Smooth muscle cell (in vitro differentiated cells): ENCODE measurements around the gene SEMA6B. TPM values are rescaled to one million over a fixed set of nuclear protein-coding genes. Genes with fewer than 3 reads are reported as not detected.

Experiments
- DNase-seq: peaks from one replicate; lab custom pipeline; 2025; ENCODE audit not compliant: unreplicated experiment; lab: John Stamatoyannopoulos, UW
- H2AFZ ChIP-seq: fragments of 200-600 bp; sonication (generic); 2 replicates; pipeline ENCODE4 v1.6.0; 2016; ENCODE audit warnings: antibody characterized with exemption, low read depth, mild to moderate bottlenecking
- H3F3A ChIP-seq: fragments of 200-600 bp; sonication (generic); 2 replicates; pipeline ENCODE4 v1.6.0; 2017; ENCODE audit warnings: antibody characterized with exemption, low read depth
- H3K27ac ChIP-seq: fragments of 200-600 bp; sonication (generic); 2 replicates; pipeline ENCODE4 v1.5.1; 2016; ENCODE audit warnings: low read depth, mild to moderate bottlenecking
- H3K27me3 ChIP-seq: fragments of 200-600 bp; sonication (generic); 2 replicates; pipeline ENCODE4 v1.6.1; 2016; ENCODE audit warnings: low read depth, mild to moderate bottlenecking
- H3K36me3 ChIP-seq: fragments of 200-600 bp; sonication (generic); 2 replicates; pipeline ENCODE4 v1.5.1; 2016; ENCODE audit warnings: low read depth
- H3K4me1 ChIP-seq: fragments of 200-600 bp; sonication (generic); 2 replicates; pipeline ENCODE4 v1.5.1; 2016; ENCODE audit warnings: low read depth
- H3K4me2 ChIP-seq: fragments of 200-600 bp; sonication (generic); 2 replicates; pipeline ENCODE4 v1.6.0; 2016; ENCODE audit warnings: mild to moderate bottlenecking
- H3K4me3 ChIP-seq: fragments of 200-600 bp; sonication (generic); 2 replicates; pipeline ENCODE4 v1.5.1; 2016; ENCODE audit warnings: mild to moderate bottlenecking
- H3K79me2 ChIP-seq: fragments of 200-600 bp; sonication (generic); 2 replicates; pipeline ENCODE4 v1.6.0; 2016; ENCODE audit warnings: low read depth, mild to moderate bottlenecking
- H3K9ac ChIP-seq: fragments of 200-600 bp; sonication (generic); 2 replicates; pipeline ENCODE4 v1.6.0; 2016; ENCODE audit warnings: low read depth
- H3K9me3 ChIP-seq: fragments of 200-600 bp; sonication (generic); replicated peaks from 2 replicates; pipeline ENCODE4 v1.5.1; 2016; ENCODE audit warnings: low read depth
- H4K20me1 ChIP-seq: fragments of 200-600 bp; sonication (generic); 2 replicates; pipeline ENCODE4 v1.6.0; 2016; ENCODE audit warnings: low read depth
- WGBS: methylation state at CpG from one replicate; pipeline ENCODE4 v1.1.7; 2016; ENCODE audit warnings: low lambda C conversion rate; 5-methylcytosine and 5-hydroxymethylcytosine counted together
- polyA plus RNA-seq: library from polyadenylated mRNA; unstranded; fragments of >200 nt; fragmentation: Nextera tagmentation; extraction: Ambion mirVana; gene quantifications from 2 replicates; pipeline ENCODE4 v1.2.1, GENCODE V29; 2016
- total RNA-seq: library from RNA; depleted of rRNA; stranded (reverse); fragments of >200 nt; gene quantifications from 2 replicates; pipeline ENCODE4 v1.2.3, GENCODE V29; 2014
- TF ChIP-seq, protein P1 (sequence below): fragments of 200-600 bp; sonication (generic); IDR thresholded peaks from 2 replicates; pipeline ENCODE4 v1.5.1; 2017; ENCODE audit warnings: borderline replicate concordance, mild to moderate bottlenecking, antibody characterized with exemption; ENCODE audit not compliant: insufficient read depth, poor library complexity, severe bottlenecking

Gene SEMA6B
- total and polyA plus RNA-seq, 2 experiments from 2014 or later: 0.63 to 1.9 TPM

DNA sequence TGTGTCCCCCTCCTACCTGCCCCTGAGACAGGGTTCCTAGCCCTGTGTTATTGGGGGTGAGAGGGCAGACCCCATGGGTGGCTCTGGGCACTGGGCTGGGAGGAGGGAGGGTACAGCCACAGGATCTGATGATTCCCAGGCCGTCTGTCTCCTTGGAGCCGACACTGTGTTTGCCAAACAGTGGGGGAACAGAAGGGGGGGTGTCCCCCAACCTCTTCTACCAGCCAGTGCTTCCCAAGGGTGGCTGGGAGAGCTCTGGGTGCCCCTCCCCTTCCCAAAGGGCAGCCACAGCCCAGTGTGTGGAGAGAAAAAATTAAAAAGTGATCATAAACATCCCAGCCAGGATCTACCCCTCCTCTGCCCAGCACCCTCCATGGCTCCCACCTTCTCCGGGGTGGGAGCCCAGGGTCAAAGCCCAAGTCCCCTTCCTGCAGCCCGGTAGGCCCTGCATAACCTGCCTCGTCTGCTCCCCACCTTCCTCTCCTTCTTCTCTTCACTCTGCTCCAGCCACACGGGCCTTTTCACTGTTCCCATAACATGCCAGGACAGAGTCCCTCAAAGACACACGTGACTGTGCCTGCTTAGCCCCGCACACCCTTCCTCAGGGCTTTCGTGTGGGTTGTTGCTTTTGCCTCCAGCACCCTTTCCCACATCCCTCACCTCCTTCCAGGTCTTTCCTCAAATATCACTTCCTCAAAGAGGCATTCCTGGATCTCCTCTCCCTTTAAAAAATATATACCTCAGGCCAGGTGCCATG, 39.8 kb downstream of the SEMA6B start:
- Histone ChIP-seq H3K9ac (no peak overlapping the region), H3F3A (no peaks in the 10 kb centered on the region), H3K36me3 (no peaks in the 10 kb centered on the region), H4K20me1 (no peaks in the 10 kb centered on the region), H3K27me3 (no peaks in the 10 kb centered on the region), H3K27ac (no peak overlapping the region), H3K4me3 (no peak overlapping the region), H3K9me3 (no peaks in the 10 kb centered on the region), H2AFZ (no peak overlapping the region), H3K4me1 (no peaks in the 10 kb centered on the region), H3K4me2 (no peak overlapping the region), H3K79me2 (no peaks in the 10 kb centered on the region)
- WGBS: 74% methylated on average over 9 of the region's 9 CpGs
- TF ChIP-seq, protein P1, sequence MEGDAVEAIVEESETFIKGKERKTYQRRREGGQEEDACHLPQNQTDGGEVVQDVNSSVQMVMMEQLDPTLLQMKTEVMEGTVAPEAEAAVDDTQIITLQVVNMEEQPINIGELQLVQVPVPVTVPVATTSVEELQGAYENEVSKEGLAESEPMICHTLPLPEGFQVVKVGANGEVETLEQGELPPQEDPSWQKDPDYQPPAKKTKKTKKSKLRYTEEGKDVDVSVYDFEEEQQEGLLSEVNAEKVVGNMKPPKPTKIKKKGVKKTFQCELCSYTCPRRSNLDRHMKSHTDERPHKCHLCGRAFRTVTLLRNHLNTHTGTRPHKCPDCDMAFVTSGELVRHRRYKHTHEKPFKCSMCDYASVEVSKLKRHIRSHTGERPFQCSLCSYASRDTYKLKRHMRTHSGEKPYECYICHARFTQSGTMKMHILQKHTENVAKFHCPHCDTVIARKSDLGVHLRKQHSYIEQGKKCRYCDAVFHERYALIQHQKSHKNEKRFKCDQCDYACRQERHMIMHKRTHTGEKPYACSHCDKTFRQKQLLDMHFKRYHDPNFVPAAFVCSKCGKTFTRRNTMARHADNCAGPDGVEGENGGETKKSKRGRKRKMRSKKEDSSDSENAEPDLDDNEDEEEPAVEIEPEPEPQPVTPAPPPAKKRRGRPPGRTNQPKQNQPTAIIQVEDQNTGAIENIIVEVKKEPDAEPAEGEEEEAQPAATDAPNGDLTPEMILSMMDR: no peak
- DNase-seq: no peak

DNA sequence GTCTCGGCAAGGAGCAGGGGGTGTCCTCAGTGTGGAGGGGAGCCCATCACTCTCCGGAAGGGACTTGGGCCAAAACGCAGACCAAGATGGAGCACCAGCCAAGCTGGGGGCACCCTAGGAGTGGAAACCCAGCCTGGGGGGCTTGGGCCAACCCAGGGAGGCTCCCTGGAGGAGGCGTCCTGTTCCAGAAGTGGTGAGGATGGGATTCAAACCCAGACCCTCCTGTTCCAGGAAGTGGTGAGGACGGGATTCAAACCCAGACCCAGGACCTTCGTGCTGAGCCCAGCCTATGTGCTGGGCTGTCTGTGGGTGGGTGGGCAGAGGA, 40.4 kb downstream of the SEMA6B start:
- H3K4me2 ChIP-seq: no peak overlapping the region
- no peaks in the 10 kb centered on the region for H3K79me2 ChIP-seq

DNA sequence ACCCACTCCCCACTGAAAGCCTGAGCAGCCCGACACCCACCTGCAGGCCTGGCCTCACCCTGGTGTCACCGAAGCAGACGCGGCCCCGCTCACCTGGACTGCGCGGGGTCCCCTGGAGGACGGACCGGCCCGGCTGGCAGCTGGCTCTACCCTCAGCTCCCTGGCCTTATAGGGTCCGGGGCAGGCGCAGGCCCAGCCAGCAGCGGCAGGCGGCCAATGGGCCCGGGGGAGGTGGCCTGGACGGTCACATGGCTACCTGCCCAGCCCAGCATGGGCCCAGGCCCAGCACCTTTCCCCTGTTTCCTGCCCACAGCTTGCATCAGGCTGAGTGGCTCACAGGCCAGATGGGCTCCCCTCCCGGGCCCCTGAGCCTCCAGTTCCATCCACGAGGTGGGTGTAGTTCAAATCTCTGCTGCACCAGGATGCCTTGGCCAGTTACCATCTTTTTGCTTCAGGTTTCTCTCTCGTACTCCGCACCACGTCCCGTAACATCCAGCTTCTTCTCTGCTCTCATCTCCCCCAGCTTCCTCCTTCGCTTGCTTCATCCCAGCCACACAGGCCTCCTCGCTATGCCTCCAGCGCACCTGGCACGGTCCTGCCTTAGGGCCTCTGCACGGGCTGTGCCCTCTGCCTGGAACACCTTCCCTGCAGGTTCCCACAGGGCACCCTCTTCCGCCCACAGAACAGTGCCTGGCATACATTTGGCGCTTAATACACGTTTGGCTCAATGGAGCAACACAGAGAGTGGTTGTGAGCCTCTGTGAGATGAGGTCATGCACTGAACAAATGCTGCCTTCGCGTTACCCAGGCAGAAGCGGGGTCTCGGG, 40.9 kb downstream of the SEMA6B start, which contains the start of gene PLIN4:
TSS of gene PLIN4 (minus strand) at position 142 of the 827 bp plus-strand sequence. CDS start 214 bp downstream, outside the sequence.
- no peaks in the 10 kb centered on the region for H3K36me3 ChIP-seq
- no peaks in the 10 kb centered on the region for H3K79me2 ChIP-seq
- no peaks in the 10 kb centered on the region for H3K9me3 ChIP-seq
- TF ChIP-seq, protein P1: no peak
- H3K4me1 ChIP-seq: no peaks in the 10 kb centered on the region
- WGBS: 90% methylated on average over 31 of the region's 34 CpGs
- no peaks in the 10 kb centered on the region for H3F3A ChIP-seq
- H3K9ac ChIP-seq: no peak within 1 kb of the TSS
- H3K27ac ChIP-seq: no peak within 1 kb of the TSS
- DNase-seq: no peak
- no peak within 1 kb of the TSS for H3K4me3 ChIP-seq
- no peaks in the 10 kb centered on the region for H3K27me3 ChIP-seq
- H3K4me2 ChIP-seq: no peak within 1 kb of the TSS
- no peaks in the 10 kb centered on the region for H4K20me1 ChIP-seq
- H2AFZ ChIP-seq: no peak within 1 kb of the TSS

More for the DNA sequence above, 40.4 kb downstream of the SEMA6B start:
- H3K36me3 ChIP-seq: no peaks in the 10 kb centered on the region
- H3F3A ChIP-seq: no peaks in the 10 kb centered on the region
- WGBS: 94% methylated on average over 6 of the region's 6 CpGs
- H3K27me3 ChIP-seq: no peaks in the 10 kb centered on the region
- H3K9ac ChIP-seq: no peak overlapping the region
- H3K9me3 ChIP-seq: no peaks in the 10 kb centered on the region
- no peak overlapping the region for H3K4me3 ChIP-seq
- no peak overlapping the region for H3K27ac ChIP-seq
- H3K4me1 ChIP-seq: no peaks in the 10 kb centered on the region
- no peaks in the 10 kb centered on the region for H4K20me1 ChIP-seq
- DNase-seq: no peak
- TF ChIP-seq, protein P1: no peak
- no peak overlapping the region for H2AFZ ChIP-seq
